Upper lobe of right lung (tissue), 1 donor: Measurements from ENCODE around the gene SLC35F5. TPM values are rescaled to one million over a fixed set of nuclear protein-coding genes. Genes with fewer than 3 reads are reported as not detected.
"Not testable (repeated sequence)": the region's sequence is repeated elsewhere in the genome, so short reads cannot be mapped to it uniquely, and the experiment has no call there.

Experiments used
- ATAC-seq: fragments of 200-7000 bp; cut with Tn5 transposase; one replicate; pipeline ENCODE4 v1.9.1; 2020; ENCODE audit warnings: mild to moderate bottlenecking, moderate library complexity
- DNase-seq: peaks from one replicate; pipeline ENCODE4 v3.0.0-alpha.2; 2020
- H3K27ac ChIP-seq: fragments of 200-600 bp; one replicate; pipeline ENCODE4 v1.8.0; 2022
- H3K27me3 ChIP-seq: fragments of 200-600 bp; one replicate; pipeline ENCODE4 v1.8.0; 2022; ENCODE audit warnings: mild to moderate bottlenecking
- H3K36me3 ChIP-seq: fragments of 200-600 bp; one replicate; pipeline ENCODE4 v1.8.0; 2022
- H3K4me1 ChIP-seq: fragments of 200-600 bp; one replicate; pipeline ENCODE4 v1.8.0; 2022
- H3K4me3 ChIP-seq: fragments of 200-600 bp; one replicate; pipeline ENCODE4 v1.8.0; 2022; ENCODE audit warnings: mild to moderate bottlenecking
- H3K9me3 ChIP-seq: fragments of 200-600 bp; one replicate; pipeline ENCODE4 v1.8.0; 2022
- intact Hi-C: fragments of 100-400 bp; cut with DNase I; formaldehyde crosslinking; loops from one replicate; pipeline ENCODE4 v1.11.0; 2022
- total RNA-seq: library from RNA; stranded (reverse); fragmentation: NEBNext Ultra II Directional; extraction: Animal tissue kit (Norgen Biotek cat#: 25700); gene quantifications from one replicate; pipeline ENCODE4 v1.2.1, GENCODE V29; 2021
- TF ChIP-seq, protein P1 (sequence below): fragments of 200-600 bp; IDR thresholded peaks from one replicate; pipeline ENCODE4 v1.8.0; 2022; ENCODE audit warnings: antibody characterized with exemption
- donor health status: DM: no; HTN: yes; CAD: no; lungs with severe emphysema.

Gene SLC35F5
- total RNA-seq, 1 donor from 2014 or later = 76.0 TPM

DNA sequence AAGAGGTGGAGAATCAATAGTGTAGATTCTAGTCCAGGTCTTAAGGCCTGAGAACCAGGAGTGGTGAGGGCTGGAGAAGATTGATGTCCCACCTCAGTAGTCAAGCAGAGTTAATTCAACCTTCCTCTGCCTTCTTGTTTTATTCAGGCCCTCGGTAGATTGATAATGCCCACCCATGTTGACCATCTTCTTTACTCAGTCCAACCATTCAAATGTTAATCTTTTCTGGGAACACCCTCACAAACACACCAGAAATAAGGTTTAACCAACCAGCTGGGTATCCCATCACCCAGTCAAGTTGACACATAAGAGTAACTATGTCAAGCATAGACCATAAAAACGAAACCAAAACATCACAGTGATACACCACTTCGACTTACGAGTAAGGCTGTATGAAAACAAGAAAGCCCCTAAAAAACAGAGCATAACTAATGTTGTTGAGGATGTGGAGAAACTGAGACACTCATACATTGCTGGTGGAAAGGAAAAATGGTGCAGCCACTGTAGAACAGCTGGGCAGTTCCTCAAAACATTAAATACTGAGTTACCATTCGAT, 57.5 kb downstream of the SLC35F5 start:
- Histone ChIP-seq H3K27ac (no peak overlapping the region), H3K4me1 (no peaks in the 10 kb centered on the region), H3K27me3 (no peaks in the 10 kb centered on the region), H3K9me3 (no peaks in the 10 kb centered on the region), H3K4me3 (no peak overlapping the region), H3K36me3 (no peaks in the 10 kb centered on the region)
- DNase-seq (no peak), ATAC-seq (no peak)
- TF ChIP-seq, protein P1, sequence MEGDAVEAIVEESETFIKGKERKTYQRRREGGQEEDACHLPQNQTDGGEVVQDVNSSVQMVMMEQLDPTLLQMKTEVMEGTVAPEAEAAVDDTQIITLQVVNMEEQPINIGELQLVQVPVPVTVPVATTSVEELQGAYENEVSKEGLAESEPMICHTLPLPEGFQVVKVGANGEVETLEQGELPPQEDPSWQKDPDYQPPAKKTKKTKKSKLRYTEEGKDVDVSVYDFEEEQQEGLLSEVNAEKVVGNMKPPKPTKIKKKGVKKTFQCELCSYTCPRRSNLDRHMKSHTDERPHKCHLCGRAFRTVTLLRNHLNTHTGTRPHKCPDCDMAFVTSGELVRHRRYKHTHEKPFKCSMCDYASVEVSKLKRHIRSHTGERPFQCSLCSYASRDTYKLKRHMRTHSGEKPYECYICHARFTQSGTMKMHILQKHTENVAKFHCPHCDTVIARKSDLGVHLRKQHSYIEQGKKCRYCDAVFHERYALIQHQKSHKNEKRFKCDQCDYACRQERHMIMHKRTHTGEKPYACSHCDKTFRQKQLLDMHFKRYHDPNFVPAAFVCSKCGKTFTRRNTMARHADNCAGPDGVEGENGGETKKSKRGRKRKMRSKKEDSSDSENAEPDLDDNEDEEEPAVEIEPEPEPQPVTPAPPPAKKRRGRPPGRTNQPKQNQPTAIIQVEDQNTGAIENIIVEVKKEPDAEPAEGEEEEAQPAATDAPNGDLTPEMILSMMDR = no peak
- intact Hi-C loops = no loop called here

DNA sequence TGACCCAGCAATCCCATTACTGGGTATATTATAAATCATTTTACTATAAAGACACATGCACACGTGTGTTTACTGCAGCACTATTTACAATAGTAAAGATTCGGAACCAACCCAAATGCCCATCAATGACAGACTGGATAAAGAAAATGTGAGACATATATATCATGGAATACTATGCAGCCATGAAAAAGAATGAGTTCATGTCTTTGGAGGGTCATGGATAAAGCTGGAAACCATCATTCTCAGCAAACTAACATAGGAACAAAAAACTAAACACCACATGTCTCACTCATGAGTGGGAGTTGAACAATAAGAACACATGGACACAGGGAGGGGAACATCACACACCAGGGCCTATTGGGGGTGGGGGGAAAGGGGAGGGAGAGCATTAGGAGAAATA, 58.2 kb downstream of the SLC35F5 start:
- H3K4me3 ChIP-seq, H3K9me3 ChIP-seq, H3K27ac ChIP-seq, intact Hi-C loops, H3K27me3 ChIP-seq, DNase-seq, H3K4me1 ChIP-seq, ATAC-seq, H3K36me3 ChIP-seq: not testable (repeated sequence)

DNA sequence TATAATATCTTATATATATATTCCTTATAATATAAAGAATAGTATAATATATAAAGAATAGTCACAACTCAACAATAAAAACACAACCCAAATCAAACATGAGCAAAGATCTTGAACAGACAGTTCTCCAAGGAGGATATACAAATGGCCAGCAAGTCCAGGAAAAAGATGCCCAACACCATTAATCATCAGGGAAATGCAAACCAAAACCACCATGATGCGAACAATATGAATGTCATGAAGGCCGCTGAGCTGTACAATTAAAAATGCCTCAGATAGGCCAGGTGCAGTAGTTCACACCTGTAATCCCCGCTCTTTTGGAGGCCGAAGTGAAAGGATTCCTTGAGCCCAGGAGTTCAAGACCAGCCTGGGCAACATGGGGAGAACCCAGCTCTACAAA, 58.9 kb downstream of the SLC35F5 start:
- Histone ChIP-seq H3K4me3 (no peak overlapping the region), H3K36me3 (no peaks in the 10 kb centered on the region), H3K27me3 (no peaks in the 10 kb centered on the region), H3K4me1 (no peaks in the 10 kb centered on the region), H3K9me3 (no peaks in the 10 kb centered on the region), H3K27ac (no peak overlapping the region)
- ATAC-seq = no peak
- TF ChIP-seq, protein P1 = no peak
- intact Hi-C loops = no loop called here
- DNase-seq = no peak

DNA sequence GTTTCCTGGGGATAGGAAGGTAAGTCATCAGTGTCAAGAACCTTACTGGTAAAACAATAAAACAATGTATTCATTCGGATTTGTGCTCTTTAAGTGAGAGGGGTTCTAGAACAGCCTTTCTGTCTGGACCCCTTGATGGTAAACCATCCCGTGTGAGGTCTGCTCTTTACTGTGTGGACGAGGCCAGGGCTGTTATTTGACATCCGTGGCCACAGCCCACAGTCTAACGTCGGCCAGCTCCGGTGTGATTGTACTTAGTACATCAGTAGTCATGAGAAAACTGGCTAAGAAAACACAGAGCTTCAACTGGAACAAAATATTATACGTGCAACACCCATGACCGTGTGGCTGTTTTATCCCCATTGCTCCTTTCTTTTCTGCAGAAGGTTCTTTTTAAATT, 62.0 kb downstream of the SLC35F5 start:
- Histone ChIP-seq H3K36me3 (no peaks in the 10 kb centered on the region), H3K27me3 (no peaks in the 10 kb centered on the region), H3K4me3 (no peak overlapping the region), H3K27ac (no peak overlapping the region), H3K9me3 (no peaks in the 10 kb centered on the region), H3K4me1 (no peaks in the 10 kb centered on the region)
- intact Hi-C loops = no loop called here
- DNase-seq (no peak), ATAC-seq (no peak)
- TF ChIP-seq, protein P1 = no peak

DNA sequence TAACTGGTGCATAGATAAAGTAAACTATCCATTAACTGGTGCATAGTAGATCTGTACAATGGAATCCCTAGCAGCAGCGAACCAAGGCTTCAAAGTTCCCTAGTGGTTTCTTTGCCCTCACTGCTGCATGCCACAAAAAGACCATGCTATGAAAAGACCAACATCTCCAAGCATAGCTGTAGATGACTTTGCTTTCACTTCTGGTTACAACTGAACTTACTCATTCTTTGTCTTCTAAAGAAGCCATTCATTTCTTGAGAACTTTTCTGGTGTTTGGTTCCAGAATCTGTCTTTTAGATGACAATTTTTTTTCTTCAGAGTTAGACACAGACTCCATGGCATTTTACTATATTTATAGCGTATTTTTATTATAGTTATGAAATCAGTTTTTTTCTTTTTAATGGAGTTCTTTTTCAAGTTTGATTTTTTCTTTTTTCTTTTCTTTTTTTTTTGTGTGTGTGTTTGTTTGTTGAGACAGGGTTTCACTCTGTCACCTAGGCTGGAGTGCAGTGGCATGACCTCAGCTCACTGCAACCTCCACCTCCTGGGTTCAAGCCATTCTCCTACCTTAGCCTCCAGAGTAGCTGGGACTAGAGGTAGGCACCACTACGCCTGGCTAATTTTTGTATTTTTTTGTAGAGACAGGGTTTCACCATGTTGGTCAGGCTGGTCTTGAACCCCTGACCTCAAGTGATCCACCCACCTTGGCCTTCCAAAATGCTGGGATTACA, 63.6 kb downstream of the SLC35F5 start:
- H3K9me3 ChIP-seq = no peaks in the 10 kb centered on the region
- intact Hi-C loops = no loop called here
- no peak overlapping the region for H3K4me3 ChIP-seq
- DNase-seq = no peak
- no peak overlapping the region for H3K27ac ChIP-seq
- no peaks in the 10 kb centered on the region for H3K27me3 ChIP-seq
- TF ChIP-seq, protein P1 = no peak
- ATAC-seq = no peak
- no peaks in the 10 kb centered on the region for H3K36me3 ChIP-seq
- no peaks in the 10 kb centered on the region for H3K4me1 ChIP-seq

DNA sequence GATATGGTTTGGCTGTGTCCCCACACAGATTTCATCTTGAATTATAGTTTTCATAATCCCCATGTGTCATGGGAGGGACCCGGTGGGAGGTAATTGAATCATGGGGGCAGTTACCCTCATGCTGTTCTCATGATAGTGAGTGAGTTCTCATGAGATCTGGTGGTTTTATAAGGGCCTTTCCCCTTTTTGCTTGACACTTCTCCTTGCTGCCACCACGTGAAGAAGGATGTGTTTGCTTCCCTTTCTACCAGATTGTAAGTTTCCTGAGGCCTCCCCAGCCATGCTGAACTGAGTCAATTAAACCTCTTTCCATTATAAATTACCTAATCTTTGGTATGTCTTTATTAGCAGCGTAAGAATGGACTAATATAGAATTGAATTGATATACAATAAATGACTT, 65.6 kb downstream of the SLC35F5 start:
- H3K9me3 ChIP-seq, H3K27me3 ChIP-seq, intact Hi-C loops, H3K4me1 ChIP-seq, ATAC-seq, H3K27ac ChIP-seq, H3K4me3 ChIP-seq, H3K36me3 ChIP-seq, DNase-seq: not testable (repeated sequence)

DNA sequence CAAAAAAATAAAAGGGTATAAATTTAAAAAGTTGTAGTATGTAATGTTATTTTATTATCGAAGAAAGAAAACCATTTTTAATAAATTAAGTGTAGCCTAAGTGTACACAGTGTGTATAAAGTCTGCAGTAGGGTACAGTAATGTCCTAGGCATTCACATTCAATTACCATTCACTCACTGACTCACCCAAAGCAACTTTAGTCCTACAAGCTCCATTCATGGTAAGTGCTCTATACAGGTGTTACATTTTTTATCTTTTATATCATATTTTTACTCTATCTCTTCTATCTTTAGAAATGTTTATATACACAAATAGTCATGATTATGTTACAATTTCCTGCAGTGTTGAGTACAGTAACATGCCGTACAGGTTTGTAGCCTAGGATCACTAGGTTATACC, 69.9 kb downstream of the SLC35F5 start:
- Histone ChIP-seq H3K4me3 (no peak overlapping the region), H3K9me3 (no peaks in the 10 kb centered on the region), H3K36me3 (no peaks in the 10 kb centered on the region), H3K4me1 (no peaks in the 10 kb centered on the region), H3K27me3 (no peaks in the 10 kb centered on the region), H3K27ac (no peak overlapping the region)
- ATAC-seq (no peak), DNase-seq (no peak)
- intact Hi-C loops = no loop called here
- TF ChIP-seq, protein P1 = no peak
